Esophagus muscularis mucosa (tissue), 4 donors: ENCODE results near the gene OVAAL.

Source experiments
- EP300 ChIP-seq: sonication (generic); formaldehyde crosslinking; IDR thresholded peaks from one replicate; pipeline ENCODE4 v1.6.1; 2017; ENCODE audit warnings: antibody characterized with exemption
- POLR2A ChIP-seq: fragments of 450-650 bp; IDR thresholded peaks from one replicate; pipeline ENCODE4 v1.6.1; 2017; ENCODE audit warnings: antibody characterized with exemption, moderate library complexity, mild to moderate bottlenecking, low read depth
- POLR2AphosphoS5 ChIP-seq, 2 donors: sonication (generic); formaldehyde crosslinking; IDR thresholded peaks; one replicate each; pipeline ENCODE4 v1.6.1; 2017; ENCODE audit warnings: antibody characterized with exemption in 2 of 2
- TF ChIP-seq, protein P1 (sequence below), 3 experiments: fragments of 200-600 bp in 2 of 3; fragments of 450-650 bp in 1 of 3; sonication (generic) in 2 of 3; IDR thresholded peaks; one replicate each; pipeline ENCODE4 v1.5.1; 2017 to 2019; ENCODE audit warnings: antibody characterized with exemption in 3 of 3, mild to moderate bottlenecking in 2 of 3, moderate library complexity in 1 of 3

DNA sequence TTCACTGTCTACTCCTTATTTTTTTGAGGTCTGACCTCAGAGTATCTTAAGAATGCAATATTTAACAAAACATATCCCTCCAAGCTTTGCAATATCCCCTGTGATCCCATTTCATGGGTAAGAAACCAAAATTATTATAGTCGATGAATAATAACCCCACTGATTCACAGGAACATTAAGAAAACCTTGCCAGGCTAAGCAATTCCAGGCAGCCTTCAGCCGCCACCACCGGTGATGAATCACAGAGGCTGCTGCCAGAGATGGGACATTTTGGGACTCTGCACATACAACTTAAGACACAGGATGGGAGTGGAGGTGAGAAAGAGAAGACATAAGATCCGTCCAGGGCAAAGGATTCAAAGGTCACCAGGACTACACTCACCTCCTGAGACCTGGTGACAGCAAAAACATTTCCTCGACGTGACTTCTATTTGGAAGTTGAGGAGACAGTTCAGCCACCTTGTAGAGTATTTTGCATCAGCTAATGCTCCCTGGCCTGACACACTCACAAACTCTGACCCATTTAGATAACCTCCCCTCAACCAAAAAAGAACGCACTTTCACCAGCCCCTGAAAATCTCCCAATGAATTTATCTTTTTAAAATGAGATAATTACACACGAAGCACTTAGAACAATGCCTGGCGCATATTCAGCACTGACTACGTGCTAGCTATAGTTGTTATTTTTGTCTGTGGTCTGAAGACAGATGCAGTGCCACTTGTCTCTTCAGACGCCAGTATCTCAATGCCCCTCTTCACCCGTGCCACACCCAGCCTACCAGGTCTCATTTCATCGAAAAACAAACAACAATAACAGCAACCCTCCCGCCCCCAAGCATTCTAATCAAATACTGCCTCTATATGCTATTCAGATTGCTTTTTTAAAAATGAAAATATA lies 17.8 kb upstream of the OVAAL start:
- TF ChIP-seq POLR2A (no peak), POLR2AphosphoS5 (IDR thresholded peaks at IDR 0.05) (no peak), EP300 (no peak)
- TF ChIP-seq, protein P1, sequence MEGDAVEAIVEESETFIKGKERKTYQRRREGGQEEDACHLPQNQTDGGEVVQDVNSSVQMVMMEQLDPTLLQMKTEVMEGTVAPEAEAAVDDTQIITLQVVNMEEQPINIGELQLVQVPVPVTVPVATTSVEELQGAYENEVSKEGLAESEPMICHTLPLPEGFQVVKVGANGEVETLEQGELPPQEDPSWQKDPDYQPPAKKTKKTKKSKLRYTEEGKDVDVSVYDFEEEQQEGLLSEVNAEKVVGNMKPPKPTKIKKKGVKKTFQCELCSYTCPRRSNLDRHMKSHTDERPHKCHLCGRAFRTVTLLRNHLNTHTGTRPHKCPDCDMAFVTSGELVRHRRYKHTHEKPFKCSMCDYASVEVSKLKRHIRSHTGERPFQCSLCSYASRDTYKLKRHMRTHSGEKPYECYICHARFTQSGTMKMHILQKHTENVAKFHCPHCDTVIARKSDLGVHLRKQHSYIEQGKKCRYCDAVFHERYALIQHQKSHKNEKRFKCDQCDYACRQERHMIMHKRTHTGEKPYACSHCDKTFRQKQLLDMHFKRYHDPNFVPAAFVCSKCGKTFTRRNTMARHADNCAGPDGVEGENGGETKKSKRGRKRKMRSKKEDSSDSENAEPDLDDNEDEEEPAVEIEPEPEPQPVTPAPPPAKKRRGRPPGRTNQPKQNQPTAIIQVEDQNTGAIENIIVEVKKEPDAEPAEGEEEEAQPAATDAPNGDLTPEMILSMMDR (IDR thresholded peaks at IDR 0.05): no peak
